ENCODE measurements around the gene HOXB4. TPM values are rescaled to one million over a fixed set of nuclear protein-coding genes. Genes with fewer than 3 reads are reported as not detected.

The HOXB4 gene
- total RNA-seq, 1 experiment from 2014 or later: 27.9 TPM

- peak overlapping the region; percentile 52 to 61 for H3K4me3 ChIP-seq (ENCODE audit: low read depth in 2 of 2, low read length in 2 of 2)
- no peaks in the 10 kb centered on the region for H3K9me3 ChIP-seq (ENCODE audit: control insufficient read depth, insufficient read depth, low read depth, low read length)
- TF ChIP-seq SIN3A (IDR thresholded peaks at IDR 0.05; ENCODE audit: borderline replicate concordance, insufficient read depth, low read depth, low read length): no peak
- no peak for TF ChIP-seq TCF7L2 (IDR thresholded peaks at IDR 0.05; ENCODE audit: low read depth, low read length)
- TF ChIP-seq, protein P1, sequence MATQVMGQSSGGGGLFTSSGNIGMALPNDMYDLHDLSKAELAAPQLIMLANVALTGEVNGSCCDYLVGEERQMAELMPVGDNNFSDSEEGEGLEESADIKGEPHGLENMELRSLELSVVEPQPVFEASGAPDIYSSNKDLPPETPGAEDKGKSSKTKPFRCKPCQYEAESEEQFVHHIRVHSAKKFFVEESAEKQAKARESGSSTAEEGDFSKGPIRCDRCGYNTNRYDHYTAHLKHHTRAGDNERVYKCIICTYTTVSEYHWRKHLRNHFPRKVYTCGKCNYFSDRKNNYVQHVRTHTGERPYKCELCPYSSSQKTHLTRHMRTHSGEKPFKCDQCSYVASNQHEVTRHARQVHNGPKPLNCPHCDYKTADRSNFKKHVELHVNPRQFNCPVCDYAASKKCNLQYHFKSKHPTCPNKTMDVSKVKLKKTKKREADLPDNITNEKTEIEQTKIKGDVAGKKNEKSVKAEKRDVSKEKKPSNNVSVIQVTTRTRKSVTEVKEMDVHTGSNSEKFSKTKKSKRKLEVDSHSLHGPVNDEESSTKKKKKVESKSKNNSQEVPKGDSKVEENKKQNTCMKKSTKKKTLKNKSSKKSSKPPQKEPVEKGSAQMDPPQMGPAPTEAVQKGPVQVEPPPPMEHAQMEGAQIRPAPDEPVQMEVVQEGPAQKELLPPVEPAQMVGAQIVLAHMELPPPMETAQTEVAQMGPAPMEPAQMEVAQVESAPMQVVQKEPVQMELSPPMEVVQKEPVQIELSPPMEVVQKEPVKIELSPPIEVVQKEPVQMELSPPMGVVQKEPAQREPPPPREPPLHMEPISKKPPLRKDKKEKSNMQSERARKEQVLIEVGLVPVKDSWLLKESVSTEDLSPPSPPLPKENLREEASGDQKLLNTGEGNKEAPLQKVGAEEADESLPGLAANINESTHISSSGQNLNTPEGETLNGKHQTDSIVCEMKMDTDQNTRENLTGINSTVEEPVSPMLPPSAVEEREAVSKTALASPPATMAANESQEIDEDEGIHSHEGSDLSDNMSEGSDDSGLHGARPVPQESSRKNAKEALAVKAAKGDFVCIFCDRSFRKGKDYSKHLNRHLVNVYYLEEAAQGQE (IDR thresholded peaks at IDR 0.05; ENCODE audit: insufficient read depth in 1 of 2, low read depth in 2 of 2, low read length in 1 of 2): no peak
- TF ChIP-seq POLR2AphosphoS5 (IDR thresholded peaks at IDR 0.05; ENCODE audit: low read depth, low read length): no peak; the same call in 1 of the 2 replicates
- TF ChIP-seq, protein P2, sequence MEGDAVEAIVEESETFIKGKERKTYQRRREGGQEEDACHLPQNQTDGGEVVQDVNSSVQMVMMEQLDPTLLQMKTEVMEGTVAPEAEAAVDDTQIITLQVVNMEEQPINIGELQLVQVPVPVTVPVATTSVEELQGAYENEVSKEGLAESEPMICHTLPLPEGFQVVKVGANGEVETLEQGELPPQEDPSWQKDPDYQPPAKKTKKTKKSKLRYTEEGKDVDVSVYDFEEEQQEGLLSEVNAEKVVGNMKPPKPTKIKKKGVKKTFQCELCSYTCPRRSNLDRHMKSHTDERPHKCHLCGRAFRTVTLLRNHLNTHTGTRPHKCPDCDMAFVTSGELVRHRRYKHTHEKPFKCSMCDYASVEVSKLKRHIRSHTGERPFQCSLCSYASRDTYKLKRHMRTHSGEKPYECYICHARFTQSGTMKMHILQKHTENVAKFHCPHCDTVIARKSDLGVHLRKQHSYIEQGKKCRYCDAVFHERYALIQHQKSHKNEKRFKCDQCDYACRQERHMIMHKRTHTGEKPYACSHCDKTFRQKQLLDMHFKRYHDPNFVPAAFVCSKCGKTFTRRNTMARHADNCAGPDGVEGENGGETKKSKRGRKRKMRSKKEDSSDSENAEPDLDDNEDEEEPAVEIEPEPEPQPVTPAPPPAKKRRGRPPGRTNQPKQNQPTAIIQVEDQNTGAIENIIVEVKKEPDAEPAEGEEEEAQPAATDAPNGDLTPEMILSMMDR (IDR thresholded peaks at IDR 0.05): no peak
- intact Hi-C loops (cut with micrococcal nuclease; ENCODE audit: unreplicated experiment) (no loop called here), in situ Hi-C loops (cut with HindIII; ENCODE audit: low pct_unique_long_range_greater_than_20kb, low sequenced_read_pairs) (no loop called here)
- DNase-seq (ENCODE audit: low read depth, low spot score) (no peak), ATAC-seq (peak; percentile 3)
- peak overlapping the region; percentile 99 for H3K27ac ChIP-seq (ENCODE audit: low read length)
- BruUV-seq (replicated peaks): TSS peak; percentile 63
- peaks cover 79% of the 10 kb centered on the region for H3K4me1 ChIP-seq (ENCODE audit: control insufficient read depth, insufficient read depth, low read length)
- POLR2A ChIA-PET: interaction anchor here (0.7 kb wide), 1 partner anchor 14 kb away, joined by 3 read pairs; no protein-coding TSS in a partner anchor
- CTCF ChIA-PET: no interaction called here
- peaks cover 26% of the 10 kb centered on the region for H3K36me3 ChIP-seq (ENCODE audit: control insufficient read depth, insufficient read depth, low read length)
- H3K27me3 ChIP-seq (ENCODE audit: control insufficient read depth, insufficient read depth, low read length): no peaks in the 10 kb centered on the region
Observed at GRCh38 chr17:48553190-48553547, 25.0 kb downstream of the HOXB4 start.

- ATAC-seq (peak; percentile 35), DNase-seq (ENCODE audit: low read depth, low spot score) (no peak)
- POLR2A ChIA-PET: interaction anchor here (0.7 kb wide), 1 partner anchor 15 kb away, joined by 3 read pairs; no protein-coding TSS in a partner anchor
- Histone ChIP-seq H3K4me1 (ENCODE audit: control insufficient read depth, insufficient read depth, low read length) (peaks cover 79% of the 10 kb centered on the region), H3K4me3 (ENCODE audit: low read depth in 2 of 2, low read length in 2 of 2) (peak overlapping the region; percentile 52 to 61), H3K27ac (ENCODE audit: low read length) (peak overlapping the region; percentile 99), H3K36me3 (ENCODE audit: control insufficient read depth, insufficient read depth, low read length) (peaks cover 26% of the 10 kb centered on the region), H3K9me3 (ENCODE audit: control insufficient read depth, insufficient read depth, low read depth, low read length) (no peaks in the 10 kb centered on the region), H3K27me3 (ENCODE audit: control insufficient read depth, insufficient read depth, low read length) (no peaks in the 10 kb centered on the region)
- in situ Hi-C loops (cut with HindIII; ENCODE audit: low pct_unique_long_range_greater_than_20kb, low sequenced_read_pairs): no loop called here
- CTCF ChIA-PET: interaction anchor here (0.7 to 0.9 kb wide), 2 partner anchors 10 to 52 kb away, joined by 3 to 4 read pairs; no protein-coding TSS in a partner anchor
- BruUV-seq (replicated peaks): no TSS peak
- intact Hi-C loops (cut with micrococcal nuclease; ENCODE audit: unreplicated experiment): no loop called here
- TF ChIP-seq POLR2AphosphoS5 (IDR thresholded peaks at IDR 0.05; ENCODE audit: low read depth, low read length): peak; percentile 80
- TF ChIP-seq TCF7L2 (IDR thresholded peaks at IDR 0.05; ENCODE audit: low read depth, low read length): no peak
Observed at GRCh38 chr17:48552466-48553189, 25.5 kb downstream of the HOXB4 start.

All from Panc1 (cell line).